SW480 (cell line): Measurements from ENCODE around the gene HIPK2.
"Not testable (repeated sequence)": the region's sequence is repeated elsewhere in the genome, so short reads cannot be mapped to it uniquely, and the experiment has no call there.

Experiments used
- DNase-seq: peaks from one replicate; pipeline ENCODE4 v3.0.0-alpha.2; 2016; ENCODE audit warnings: low spot score

Gene HIPK2

GRCh38 chr7:139618482-139619366, 159.1 kb downstream of the HIPK2 start:
- DNase-seq: peak; percentile 41

DNA sequence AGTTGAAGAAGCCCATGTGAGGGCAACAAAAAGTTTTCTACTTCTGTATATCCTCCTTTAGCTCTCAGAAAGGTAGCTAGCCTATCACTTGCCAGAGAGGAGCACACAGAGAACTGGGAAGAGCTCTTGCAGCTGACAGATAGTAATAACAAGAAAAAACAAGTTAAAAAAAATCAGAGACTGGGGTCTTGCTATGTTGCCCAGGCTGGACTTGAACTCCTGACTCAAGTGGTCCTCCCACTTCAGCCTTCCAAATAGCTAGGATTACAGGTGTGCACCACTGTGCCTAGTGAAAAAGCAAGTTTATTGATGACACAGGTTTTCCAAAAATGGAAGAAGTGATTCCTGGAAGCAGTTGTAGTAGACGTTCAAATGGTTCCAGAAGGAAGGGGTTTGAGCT, 160.7 kb downstream of the HIPK2 start:
- DNase-seq: no peak

DNA sequence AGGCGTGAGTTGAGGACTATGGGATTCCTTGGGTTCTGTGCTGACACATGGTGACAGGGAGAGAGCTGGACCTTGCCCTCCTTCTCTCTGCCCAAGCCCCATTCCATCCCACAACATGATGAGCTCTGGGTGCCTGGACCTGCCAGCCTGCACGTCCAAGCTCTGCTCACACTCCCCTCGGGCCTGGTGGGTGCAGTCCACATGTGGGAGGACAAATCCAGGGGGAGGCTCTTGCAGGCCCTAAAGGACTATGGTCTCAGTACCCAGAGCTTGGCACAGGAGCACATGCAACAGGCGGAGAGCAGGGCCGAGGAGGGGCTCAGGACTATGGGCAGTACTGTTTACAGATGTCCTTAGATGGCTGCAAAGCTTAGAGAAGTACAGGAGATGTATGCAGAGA, 162.9 kb downstream of the HIPK2 start:
- DNase-seq: no peak

GRCh38 chr7:139613971-139614411, 163.8 kb downstream of the HIPK2 start:
- no peak for DNase-seq

DNA sequence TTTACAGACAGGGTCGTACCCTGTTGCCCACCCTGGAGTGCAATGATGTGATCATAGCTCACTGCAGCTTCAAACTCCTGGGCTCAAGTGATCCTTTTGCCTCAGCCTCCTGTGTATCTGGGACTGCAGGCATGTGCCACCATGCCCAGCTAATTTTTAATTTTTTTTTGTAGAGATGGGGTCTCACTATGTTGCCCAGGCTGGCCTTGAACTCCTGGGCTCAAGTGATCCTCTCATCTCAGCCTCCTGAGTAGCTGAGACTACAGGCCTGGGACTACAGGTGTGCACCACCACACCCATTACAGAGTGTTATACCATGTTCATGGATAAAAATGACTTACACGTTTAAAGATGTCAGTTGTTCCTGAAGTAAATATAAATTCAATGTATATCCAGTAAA, 166.2 kb downstream of the HIPK2 start:
- DNase-seq: not testable (repeated sequence)

DNA sequence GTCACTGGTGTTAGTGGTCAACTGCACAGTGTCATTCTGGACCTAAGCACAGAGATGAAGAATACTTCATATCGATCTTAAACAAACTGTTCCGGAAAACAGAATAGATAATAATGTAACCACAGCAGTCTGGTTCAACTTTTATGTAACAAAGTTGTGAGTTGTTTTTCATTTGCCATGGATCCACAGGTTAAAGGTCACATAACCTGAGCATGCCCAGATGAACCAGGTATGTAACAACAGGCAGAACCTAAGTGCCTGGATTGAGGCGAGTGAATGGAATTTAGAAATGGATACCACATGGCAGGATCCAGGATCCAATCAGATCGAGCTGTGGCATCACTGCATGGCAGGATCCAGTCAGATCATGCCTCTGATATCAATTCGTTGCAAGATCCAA, 167.2 kb downstream of the HIPK2 start:
- no peak for DNase-seq

DNA sequence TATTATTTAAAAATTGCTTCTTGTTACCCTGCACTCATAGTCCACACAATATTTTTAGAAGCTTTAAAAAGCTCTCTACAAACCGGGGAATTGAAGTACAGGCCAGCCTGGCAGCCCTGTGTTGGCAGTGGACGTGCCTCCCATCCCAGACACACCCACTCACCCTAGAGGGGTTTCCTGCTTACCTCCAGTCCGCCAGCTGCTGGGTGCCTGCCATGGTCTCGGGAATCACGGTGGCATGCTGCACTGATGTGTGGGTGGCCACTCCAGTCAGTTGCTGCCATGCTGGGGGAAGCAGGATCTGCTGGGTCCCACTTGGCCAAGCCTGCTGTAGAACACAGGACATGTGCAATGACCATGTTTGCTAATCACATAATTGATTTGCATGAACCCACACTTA, 173.9 kb downstream of the HIPK2 start:
- DNase-seq: no peak

GRCh38 chr7:139603282-139603681, 174.5 kb downstream of the HIPK2 start:
- no peak for DNase-seq

DNA sequence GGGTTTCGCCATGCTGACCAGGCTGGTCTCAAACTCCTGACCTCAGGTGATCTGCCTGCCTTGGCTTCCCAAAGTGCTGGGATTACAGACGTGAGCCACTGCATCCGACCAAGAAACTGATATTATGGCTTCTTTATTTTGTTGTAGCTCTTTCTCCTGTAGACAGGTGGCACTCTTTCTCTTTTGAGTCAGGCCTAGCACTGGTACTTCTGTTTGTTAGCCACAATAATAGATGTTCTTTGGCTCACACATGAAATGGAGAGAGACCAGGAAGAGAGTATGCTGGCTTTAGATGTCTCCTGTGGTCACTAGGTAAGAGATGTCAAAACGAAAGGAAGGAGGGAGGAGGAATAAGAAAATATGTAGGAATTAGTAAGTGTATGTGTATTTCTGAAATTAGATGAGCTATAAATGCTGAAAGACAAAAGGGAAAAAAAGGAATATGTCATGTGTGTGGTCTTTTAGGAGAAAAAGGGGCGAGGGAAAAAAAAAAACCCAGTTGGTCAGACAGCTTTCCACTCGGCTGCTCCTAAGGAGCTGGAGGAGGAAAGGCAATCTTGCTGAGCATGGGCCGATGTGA, 175.6 kb downstream of the HIPK2 start:
- DNase-seq: peak; percentile 58

DNA sequence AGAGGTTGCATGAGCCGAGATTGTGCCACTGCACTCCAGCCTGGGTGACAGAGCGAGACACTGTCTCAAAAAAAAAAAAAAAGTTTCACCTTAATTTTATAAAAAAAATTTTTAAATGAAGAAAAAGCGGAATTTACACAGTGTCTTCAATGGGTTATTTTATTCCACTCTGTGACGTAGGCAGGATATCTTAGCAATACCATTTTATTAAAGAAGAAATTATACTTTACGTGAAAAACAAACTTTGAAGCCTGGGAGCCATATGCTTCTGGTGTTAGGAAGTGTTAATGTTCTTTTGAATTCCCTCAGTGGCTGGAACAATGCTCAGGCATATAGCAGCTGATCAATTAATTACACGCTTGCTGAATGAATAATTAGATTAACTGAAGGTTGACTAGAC, 176.6 kb downstream of the HIPK2 start:
- no peak for DNase-seq

- DNase-seq: no peak
Measured at GRCh38 chr7:139600306-139600705, 177.5 kb downstream of the HIPK2 start.

GRCh38 chr7:139598642-139599041, 179.2 kb downstream of the HIPK2 start:
- no peak for DNase-seq

DNA sequence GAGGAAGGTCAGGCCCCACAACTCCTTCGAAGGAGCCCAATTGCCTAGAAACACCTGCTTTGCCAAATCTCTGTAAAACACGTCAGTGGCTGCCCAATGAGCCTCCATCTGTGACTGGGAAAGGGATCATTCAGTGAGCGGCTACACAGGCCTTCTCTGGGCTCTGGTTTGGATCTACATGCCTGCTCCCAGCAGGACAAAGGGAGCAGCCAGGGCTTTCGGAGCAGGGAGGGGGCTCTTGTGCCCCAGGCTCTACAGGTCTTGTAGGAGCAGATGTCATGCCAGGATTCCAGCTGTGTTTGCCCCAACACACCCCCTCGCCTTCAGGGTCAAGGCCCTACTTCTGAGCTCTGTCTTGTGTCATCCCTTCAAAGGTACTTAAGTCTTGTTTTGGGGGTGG, 180.8 kb downstream of the HIPK2 start:
- DNase-seq: no peak

DNA sequence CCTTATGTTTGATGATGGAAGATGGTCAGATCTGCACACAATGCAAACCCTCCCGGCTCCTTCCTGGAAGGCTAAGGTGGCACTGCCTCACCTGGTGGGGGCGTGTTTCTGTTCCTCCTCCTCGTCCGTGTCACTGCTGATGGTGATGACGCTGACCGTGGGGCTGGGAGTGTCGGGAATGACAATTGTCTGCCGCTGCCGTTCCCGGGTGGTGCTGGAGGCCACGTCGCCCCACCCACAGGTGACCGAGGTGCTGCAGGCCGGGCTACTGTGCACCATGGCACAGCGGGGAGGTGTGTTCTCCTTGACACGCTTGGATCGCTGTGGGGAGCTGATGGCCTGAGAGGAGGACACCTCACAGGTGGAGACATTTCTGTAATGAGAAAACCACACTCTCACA, 181.2 kb downstream of the HIPK2 start:
- no peak for DNase-seq

DNA sequence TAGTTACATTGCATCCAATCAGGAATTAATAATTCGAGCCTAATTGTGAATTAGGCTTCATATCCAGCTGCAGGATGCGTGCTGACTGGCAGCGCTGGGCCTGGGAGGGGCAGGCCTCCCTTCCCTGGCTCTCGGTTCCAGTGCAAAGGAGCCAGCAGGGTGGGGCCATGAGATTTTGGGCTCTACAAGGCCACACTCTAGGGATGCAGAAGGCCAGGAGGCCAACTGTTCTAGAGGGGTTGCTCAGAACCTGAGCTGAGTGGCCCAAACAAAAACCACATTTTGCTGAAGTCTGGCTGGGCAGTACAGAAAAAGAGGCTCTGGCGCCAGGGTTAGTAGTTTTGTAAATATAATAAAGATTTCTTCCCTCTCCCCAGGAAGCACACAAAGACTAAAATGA, 182.0 kb downstream of the HIPK2 start:
- no peak for DNase-seq

DNA sequence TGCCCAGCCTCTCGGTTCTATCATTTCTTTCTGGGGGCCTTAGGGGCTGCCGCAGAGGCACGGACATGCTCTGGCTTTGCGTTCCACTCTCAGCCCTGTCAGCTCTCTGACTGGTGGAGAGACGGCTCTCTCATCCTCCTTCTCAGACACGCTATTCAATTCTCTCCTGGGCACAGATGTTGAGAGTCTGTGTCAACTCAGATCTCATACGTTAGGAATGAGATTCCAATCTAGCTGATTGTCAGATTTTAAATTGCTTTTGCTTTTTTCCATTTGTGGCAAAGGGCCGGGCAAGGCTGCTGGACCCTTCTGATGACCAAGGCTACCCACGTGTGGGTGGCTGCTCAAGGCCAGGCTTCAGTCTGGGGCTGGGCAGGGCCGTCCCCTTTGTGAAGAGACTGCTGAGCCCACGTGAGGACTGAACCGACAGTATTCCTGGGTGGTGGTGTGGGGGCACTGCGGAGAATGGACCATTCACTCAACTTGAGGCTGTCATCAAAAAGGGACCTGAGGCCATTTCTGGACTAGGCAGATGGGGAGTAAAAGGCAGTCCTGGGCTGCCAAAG, 182.8 kb downstream of the HIPK2 start:
- no peak for DNase-seq

DNA sequence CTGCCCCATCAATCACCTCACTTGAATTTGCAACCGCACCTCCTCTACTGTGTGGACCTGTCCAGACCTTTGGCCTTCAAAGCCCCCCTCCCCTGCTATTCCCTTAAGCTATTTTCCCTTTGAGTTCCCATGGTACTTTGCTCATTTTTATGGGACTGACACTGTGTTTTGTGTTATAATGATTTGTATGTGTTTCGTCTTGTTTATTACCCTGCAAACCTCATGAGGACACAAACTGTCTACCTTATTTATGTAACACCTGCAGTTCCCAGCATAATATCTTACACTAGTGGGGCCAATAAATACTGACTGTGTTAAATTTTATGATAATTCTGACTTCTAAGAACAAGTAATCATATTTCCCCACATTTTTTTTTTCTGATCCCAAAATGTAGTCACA, 183.7 kb downstream of the HIPK2 start:
- DNase-seq: no peak

GRCh38 chr7:139592801-139593461, 184.9 kb downstream of the HIPK2 start:
- no peak for DNase-seq

DNA sequence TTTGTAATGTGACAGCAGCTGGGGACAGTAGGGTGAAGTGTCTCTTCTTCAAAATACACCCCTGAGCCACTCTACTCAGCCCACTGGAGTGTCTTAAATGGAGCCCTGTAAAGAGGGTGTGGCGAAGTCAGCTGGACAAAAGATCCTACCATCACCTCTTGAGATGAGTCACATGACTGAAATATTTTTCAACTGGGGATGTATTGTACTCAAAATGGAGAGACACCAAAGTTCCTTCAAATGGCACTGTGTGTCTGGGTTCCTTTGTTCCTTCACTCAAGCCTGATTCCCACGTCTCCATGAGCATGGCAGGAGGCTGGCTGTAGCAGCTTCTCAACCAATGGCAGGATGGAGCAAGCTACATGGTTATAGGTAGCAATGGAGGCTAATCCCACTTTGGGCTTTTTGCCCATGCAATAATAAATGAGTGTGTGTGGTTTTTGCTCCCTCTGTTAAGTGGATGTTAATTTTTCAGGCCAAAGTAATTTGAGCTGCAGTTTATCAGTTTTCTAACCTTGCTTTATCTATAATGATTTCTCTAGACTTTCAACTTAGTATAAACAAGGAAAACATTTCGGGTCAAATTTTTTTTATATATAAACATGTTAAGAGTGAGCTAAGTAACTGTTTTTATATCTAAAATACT, 186.1 kb downstream of the HIPK2 start:
- no peak for DNase-seq

GRCh38 chr7:139589474-139589873, 188.3 kb downstream of the HIPK2 start:
- DNase-seq: no peak

- DNase-seq: peak; percentile 7
Measured at GRCh38 chr7:139588632-139589031, 189.2 kb downstream of the HIPK2 start.

DNA sequence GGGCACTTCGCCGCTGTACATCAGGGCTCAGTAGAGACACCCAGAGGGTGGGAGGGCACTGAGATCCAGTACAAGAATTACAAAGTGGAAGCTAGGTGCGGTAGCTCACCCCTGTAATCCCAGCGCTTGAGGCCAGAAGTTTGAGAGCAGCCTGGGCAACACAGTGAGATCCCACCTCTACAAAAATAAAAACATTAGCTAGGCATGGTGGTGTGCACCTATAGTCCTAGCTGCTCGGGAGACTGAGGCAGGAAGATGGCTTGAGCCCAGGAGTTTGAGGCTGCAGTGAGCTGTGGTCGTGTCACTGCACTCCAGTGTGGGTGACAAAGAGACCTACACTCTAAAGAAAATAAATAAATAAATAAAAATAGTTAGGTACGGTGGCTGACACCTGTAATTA, 190.3 kb downstream of the HIPK2 start:
- no peak for DNase-seq
